Stimulated activated naive CD4-positive, alpha-beta T cell treated with Interleukin-2 at 50 U/mL for 16 hours (primary cell): ENCODE measurements around the gene FAM76A.
"Not testable (repeated sequence)": the region's sequence is repeated elsewhere in the genome, so short reads cannot be mapped to it uniquely, and the experiment has no call there.

Source experiments
- DNase-seq: peaks from one replicate; lab custom pipeline; 2025; lab: John Stamatoyannopoulos, UW

Gene FAM76A

GRCh38 chr1:27724961-27725373, 794 bp upstream of the FAM76A start:
- no peak for DNase-seq

GRCh38 chr1:27726173-27727044, 648 bp downstream of the FAM76A start:
- DNase-seq = peak; percentile 12

GRCh38 chr1:27727126-27727525, 1.4 kb downstream of the FAM76A start:
- DNase-seq = no peak

GRCh38 chr1:27736252-27736651, 10.5 kb downstream of the FAM76A start:
- no peak for DNase-seq

- DNase-seq = no peak
Measured at GRCh38 chr1:27741121-27741520, 15.4 kb downstream of the FAM76A start.

GRCh38 chr1:27744556-27744955, 18.8 kb downstream of the FAM76A start:
- DNase-seq = no peak

GRCh38 chr1:27745466-27745865, 19.7 kb downstream of the FAM76A start:
- DNase-seq = no peak

GRCh38 chr1:27752360-27752759, 26.6 kb downstream of the FAM76A start:
- no peak for DNase-seq

- no peak for DNase-seq
Measured at GRCh38 chr1:27755286-27755685, 29.5 kb downstream of the FAM76A start.

- no peak for DNase-seq
Measured at GRCh38 chr1:27755865-27756264, 30.1 kb downstream of the FAM76A start.

GRCh38 chr1:27759236-27759635, 33.5 kb downstream of the FAM76A start:
- no peak for DNase-seq

GRCh38 chr1:27760426-27760825, 34.7 kb downstream of the FAM76A start:
- no peak for DNase-seq

GRCh38 chr1:27762033-27762432, 36.3 kb downstream of the FAM76A start:
- DNase-seq = no peak

- no peak for DNase-seq
Measured at GRCh38 chr1:27763358-27763757, 37.6 kb downstream of the FAM76A start.

- no peak for DNase-seq
Measured at GRCh38 chr1:27770293-27770830, 44.6 kb downstream of the FAM76A start.

GRCh38 chr1:27772036-27772931, 46.5 kb downstream of the FAM76A start:
- no peak for DNase-seq

GRCh38 chr1:27772932-27773825, 47.4 kb downstream of the FAM76A start, which contains the start of gene STX12:
Gene STX12, plus strand, starts transcription at chr1:27773219. Its CDS starts 89 bp downstream, at chr1:27773308.
- DNase-seq = peak; percentile 99

GRCh38 chr1:27773826-27774445, 48.2 kb downstream of the FAM76A start:
- no peak for DNase-seq

GRCh38 chr1:27774654-27775053, 48.9 kb downstream of the FAM76A start:
- no peak for DNase-seq

GRCh38 chr1:27775336-27775735, 49.6 kb downstream of the FAM76A start:
- DNase-seq = not testable (repeated sequence)

- DNase-seq = not testable (repeated sequence)
Measured at GRCh38 chr1:27776276-27776675, 50.5 kb downstream of the FAM76A start.
